GM12801 (cell line): ENCODE measurements around the gene METRNL.

Experiments
- CTCF ChIP-seq: IDR thresholded peaks from one replicate; pipeline ENCODE4 v1.5.1; 2011; ENCODE audit warnings: control low read depth; ENCODE audit not compliant: insufficient read length; ENCODE audit errors: extremely low read depth

METRNL gene

DNA sequence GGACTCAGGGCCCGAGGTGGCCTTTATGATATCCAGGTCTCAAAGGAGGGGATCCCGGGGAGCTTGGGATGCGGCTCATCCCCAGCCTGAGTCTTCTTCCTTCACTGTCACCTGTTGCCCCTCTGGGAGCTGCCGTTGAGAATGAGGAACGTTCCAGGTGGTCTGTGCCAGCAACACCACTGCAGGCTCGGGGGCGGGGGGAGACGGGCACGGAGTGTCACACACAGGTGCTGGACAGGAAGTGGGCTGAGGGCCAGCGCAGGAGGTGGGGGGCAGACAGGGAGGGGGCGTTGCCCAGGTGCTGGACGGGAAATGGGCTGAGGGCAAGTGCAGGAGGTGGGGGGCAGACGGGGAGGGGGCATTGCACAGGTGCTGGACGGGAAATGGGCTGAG lies 28.2 kb downstream of the METRNL start:
- no peak for TF ChIP-seq CTCF

DNA sequence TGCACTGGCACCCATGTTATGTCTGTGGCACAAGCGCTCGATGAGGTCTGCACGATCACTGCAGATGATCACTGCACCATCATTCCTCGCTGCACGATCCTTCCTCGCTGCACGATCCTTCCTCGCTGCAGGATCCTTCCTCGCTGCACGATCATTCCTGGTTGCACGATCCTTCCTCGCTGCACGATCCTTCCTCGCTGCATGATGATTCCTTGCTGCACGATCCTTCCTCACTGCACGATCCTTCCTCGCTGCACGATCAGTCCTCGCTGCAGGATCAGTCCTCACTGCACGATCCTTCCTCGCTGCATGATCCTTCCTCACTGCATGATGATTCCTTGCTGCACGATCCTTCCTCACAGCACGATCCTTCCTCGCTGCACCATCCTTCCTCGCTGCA lies 29.3 kb downstream of the METRNL start:
- TF ChIP-seq CTCF = no peak

GRCh38 chr17:83109386-83109785 lies 30.0 kb downstream of the METRNL start:
- TF ChIP-seq CTCF = no peak

- no peak for TF ChIP-seq CTCF
Observed at GRCh38 chr17:83109793-83110645, 30.6 kb downstream of the METRNL start.

GRCh38 chr17:83110735-83111134 lies 31.3 kb downstream of the METRNL start:
- no peak for TF ChIP-seq CTCF

GRCh38 chr17:83111516-83112282 lies 32.3 kb downstream of the METRNL start:
- TF ChIP-seq CTCF = no peak

DNA sequence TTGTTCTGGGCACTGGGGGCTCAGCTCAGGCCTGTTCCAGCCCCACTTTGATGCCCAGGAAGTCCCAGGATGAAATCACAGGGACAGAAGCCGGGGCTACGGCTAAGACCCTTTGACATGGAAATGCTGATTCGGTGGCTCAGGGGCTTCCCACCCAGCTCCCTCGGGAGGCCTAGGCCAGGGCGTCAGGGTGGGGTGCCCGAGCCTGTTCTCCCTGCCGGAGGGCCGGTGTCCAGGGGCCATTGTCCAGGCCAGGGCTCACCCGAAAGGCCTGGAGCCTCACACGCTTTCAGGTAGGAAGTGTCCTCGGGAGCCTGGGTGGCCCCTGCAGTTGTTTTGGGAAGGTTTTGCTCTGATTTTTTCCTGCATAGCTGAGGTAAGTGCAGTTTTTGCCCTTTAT lies 34.0 kb downstream of the METRNL start:
- TF ChIP-seq CTCF = no peak
